ENCODE results near the gene LGALS4.
A peak's percentile ranks its signal among the peaks of the same experiment; 100 is the strongest.
"Not testable (repeated sequence)": the region's sequence is repeated elsewhere in the genome, so short reads cannot be mapped to it uniquely, and the experiment has no call there.

Gene LGALS4

DNA sequence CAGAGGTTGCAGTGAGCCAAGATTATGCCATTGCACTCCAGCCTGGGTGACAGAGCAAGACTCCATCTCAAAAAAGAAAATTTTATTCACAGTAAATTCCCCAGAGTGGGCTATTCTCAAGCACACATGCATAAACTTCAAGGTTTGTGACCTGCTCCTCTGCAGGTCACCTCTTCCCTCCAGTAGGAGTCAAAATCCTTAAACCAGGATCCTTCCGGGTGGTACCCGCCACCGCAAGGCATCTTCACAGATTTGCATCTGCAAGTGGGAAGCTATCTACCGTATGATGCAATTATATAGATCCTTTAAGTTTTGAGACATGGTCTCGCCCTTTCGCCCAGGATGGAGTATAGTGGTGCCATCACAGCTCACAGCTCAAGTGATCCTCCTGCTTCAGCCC lies 21.8 kb upstream of the LGALS4 start:
- DNase-seq (ENCODE audit: low read depth, low spot score), result no peak
- Histone ChIP-seq H3K4me1 (ENCODE audit: control insufficient read depth, insufficient read depth, low read length) (peaks cover 1% of the 10 kb centered on the region; the same call in 1 of the 2 replicates), H3K36me3 (ENCODE audit: control insufficient read depth, insufficient read depth, low read length) (peaks cover 36% of the 10 kb centered on the region), H3K27ac (ENCODE audit: low read length) (no peak overlapping the region), H3K27me3 (ENCODE audit: control insufficient read depth, insufficient read depth, low read length) (no peaks in the 10 kb centered on the region), H3K9me3 (ENCODE audit: control insufficient read depth, insufficient read depth, low read length) (no peaks in the 10 kb centered on the region), H3K4me3 (ENCODE audit: low read length) (no peak overlapping the region)
- no CpG with 5 or more reads among the region's 6 CpGs for WGBS (ENCODE audit: insufficient coverage, insufficient read length)

DNA sequence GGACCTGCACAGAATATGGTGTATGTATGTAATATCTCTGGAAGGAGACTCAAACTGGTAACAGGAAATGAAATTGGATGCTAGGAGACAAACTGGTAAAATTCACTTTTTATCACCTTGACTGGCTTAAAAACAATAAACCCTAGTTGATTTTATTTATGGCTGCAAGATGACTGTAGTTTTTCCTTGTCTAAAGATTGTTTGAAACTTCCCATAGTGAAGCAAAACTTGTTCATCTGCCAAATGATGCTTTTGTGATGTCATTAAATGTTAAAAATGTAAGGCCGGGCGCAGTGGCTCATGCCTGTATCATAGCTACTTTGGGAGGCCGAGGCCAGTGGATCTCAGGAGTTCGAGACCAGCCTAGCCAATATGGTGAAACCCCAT lies 21.4 kb upstream of the LGALS4 start:
- H3K27ac ChIP-seq (ENCODE audit: low read length), result no peak overlapping the region
- WGBS (ENCODE audit: insufficient coverage, insufficient read length), result no CpG with 5 or more reads among the region's 4 CpGs
- peaks cover 1% of the 10 kb centered on the region; the same call in 1 of the 2 replicates for H3K4me1 ChIP-seq (ENCODE audit: control insufficient read depth, insufficient read depth, low read length)
- no peaks in the 10 kb centered on the region for H3K9me3 ChIP-seq (ENCODE audit: control insufficient read depth, insufficient read depth, low read length)
- H3K27me3 ChIP-seq (ENCODE audit: control insufficient read depth, insufficient read depth, low read length), result no peaks in the 10 kb centered on the region
- H3K4me3 ChIP-seq (ENCODE audit: low read length), result no peak overlapping the region
- H3K36me3 ChIP-seq (ENCODE audit: control insufficient read depth, insufficient read depth, low read length), result peaks cover 32% of the 10 kb centered on the region
- no peak for DNase-seq (ENCODE audit: low read depth, low spot score)

DNA sequence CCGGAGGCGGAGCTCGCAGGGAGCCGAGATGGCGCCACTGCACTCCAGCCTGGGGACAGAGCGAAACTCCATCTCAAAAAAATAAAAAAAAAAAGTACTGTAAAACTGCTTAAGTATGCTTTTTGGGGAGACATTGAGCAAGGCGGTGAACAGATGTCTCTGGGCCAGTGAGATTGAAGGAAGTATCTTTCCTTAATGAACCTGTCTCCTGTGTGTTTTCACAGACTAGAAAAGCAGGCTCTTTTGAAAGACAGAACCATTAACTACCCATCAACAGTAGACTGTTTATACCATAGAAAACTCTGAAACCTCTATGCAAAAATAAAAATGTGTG lies 20.3 kb upstream of the LGALS4 start:
- peaks cover 21% of the 10 kb centered on the region for H3K36me3 ChIP-seq (ENCODE audit: control insufficient read depth, insufficient read depth, low read length)
- no peaks in the 10 kb centered on the region for H3K27me3 ChIP-seq (ENCODE audit: control insufficient read depth, insufficient read depth, low read length)
- WGBS (ENCODE audit: insufficient coverage, insufficient read length), result no CpG with 5 or more reads among the region's 7 CpGs
- H3K4me1 ChIP-seq (ENCODE audit: control insufficient read depth, insufficient read depth, low read length), result peaks cover 1% of the 10 kb centered on the region; the same call in 1 of the 2 replicates
- H3K9me3 ChIP-seq (ENCODE audit: control insufficient read depth, insufficient read depth, low read length), result no peaks in the 10 kb centered on the region
- no peak overlapping the region for H3K27ac ChIP-seq (ENCODE audit: low read length)
- no peak overlapping the region for H3K4me3 ChIP-seq (ENCODE audit: low read length)
- no peak for DNase-seq (ENCODE audit: low read depth, low spot score)

DNA sequence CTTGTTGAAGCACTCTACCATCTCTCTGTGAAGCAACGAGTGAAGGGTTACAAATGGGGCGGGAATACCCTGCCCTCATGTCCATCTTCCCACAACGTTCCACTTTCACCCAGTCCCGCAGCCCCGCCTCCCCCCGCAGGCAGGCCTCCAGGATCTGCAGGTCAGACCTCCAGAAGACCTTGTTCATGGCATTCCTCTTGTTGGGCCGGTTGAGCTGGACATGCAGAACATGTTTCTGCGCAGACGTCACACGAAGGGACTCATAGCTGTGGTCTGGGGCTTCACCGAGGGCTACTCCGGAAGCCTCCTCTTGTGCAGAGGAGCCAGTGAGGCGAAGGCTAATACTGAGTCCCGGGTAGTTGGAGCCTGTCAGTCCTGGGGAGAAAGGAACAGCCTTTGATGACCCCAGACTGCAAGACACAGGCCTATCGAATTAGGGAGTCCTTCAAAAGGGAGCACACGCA lies 18.4 kb upstream of the LGALS4 start:
- no CpG with 5 or more reads among the region's 16 CpGs for WGBS (ENCODE audit: insufficient coverage, insufficient read length)

DNA sequence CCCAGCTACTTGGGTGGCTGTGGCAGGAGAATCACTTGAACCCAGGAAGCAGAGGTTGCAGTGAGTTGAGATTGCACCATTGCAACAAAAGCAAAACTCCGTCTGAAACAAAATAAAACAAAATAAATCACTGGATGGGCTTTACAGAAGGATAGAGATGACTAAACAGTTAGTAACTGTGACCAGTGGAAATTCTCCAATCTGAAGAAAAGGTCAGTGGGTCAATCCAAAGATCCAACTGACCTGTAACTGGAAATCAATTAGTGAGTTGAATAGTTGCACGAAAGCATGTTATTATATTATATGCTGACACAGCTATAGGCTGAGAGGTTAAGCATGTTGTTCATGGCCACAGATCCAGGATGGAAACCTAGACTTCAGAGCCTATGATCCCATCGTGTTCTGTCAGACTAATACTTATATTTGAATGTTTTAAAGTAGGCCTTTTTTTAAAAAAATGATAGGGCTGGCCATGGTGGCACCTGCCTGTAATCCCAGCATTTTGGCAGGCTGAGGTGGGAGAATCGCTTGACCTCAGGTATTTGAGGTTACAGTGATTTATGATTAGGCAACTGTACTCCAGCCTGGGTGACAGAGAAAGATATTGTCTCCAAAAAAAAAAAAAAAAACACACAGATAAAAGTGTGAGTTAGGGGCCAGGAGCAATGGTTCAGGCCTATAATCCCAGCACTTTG lies 17.4 kb upstream of the LGALS4 start:
- Histone ChIP-seq H3K27me3 (ENCODE audit: control insufficient read depth, insufficient read depth, low read length) (no peaks in the 10 kb centered on the region), H3K4me3 (ENCODE audit: low read length) (no peak overlapping the region), H3K36me3 (ENCODE audit: control insufficient read depth, insufficient read depth, low read length) (0 out of 2 replicates have a peak, but pooled peaks cover 3% of the 10 kb centered on the region), H3K9me3 (ENCODE audit: control insufficient read depth, insufficient read depth, low read length) (no peaks in the 10 kb centered on the region), H3K4me1 (ENCODE audit: control insufficient read depth, insufficient read depth, low read length) (peaks cover 1% of the 10 kb centered on the region; the same call in 1 of the 2 replicates), H3K27ac (ENCODE audit: low read length) (no peak overlapping the region)
- WGBS (ENCODE audit: insufficient coverage, insufficient read length), result no CpG with 5 or more reads among the region's 4 CpGs
- DNase-seq (ENCODE audit: low read depth, low spot score), result no peak

More for the DNA sequence above, 18.4 kb upstream of the LGALS4 start:
- Histone ChIP-seq H3K27ac (ENCODE audit: low read length) (no peak overlapping the region), H3K27me3 (ENCODE audit: control insufficient read depth, insufficient read depth, low read length) (no peaks in the 10 kb centered on the region), H3K4me3 (ENCODE audit: low read length) (peak overlapping the region; percentile 83; the same call in 1 of the 2 replicates), H3K4me1 (ENCODE audit: control insufficient read depth, insufficient read depth, low read length) (peaks cover 1% of the 10 kb centered on the region; the same call in 1 of the 2 replicates), H3K36me3 (ENCODE audit: control insufficient read depth, insufficient read depth, low read length) (peaks cover 9% of the 10 kb centered on the region; the same call in 1 of the 2 replicates), H3K9me3 (ENCODE audit: control insufficient read depth, insufficient read depth, low read length) (no peaks in the 10 kb centered on the region)
- DNase-seq (ENCODE audit: low read depth, low spot score), result no peak

DNA sequence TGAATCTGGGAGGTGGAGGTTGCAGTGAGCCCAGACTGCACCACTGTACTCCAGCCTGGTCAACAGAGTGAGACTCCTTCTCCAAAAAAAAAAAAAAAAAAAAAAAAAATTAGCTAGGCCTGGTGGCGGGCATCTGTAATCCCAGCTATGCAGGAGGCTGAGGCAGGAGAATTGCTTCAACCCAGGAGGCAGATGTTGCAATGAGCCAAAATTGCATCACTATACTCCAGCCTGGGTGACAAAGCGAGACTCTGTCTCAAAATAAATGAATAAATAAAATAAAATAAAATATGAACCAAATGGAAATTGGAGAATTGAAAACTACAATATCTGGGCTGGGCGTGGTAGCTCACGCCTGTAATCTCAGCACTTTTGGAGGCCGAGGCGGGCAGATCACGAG lies 16.5 kb upstream of the LGALS4 start:
- no CpG with 5 or more reads among the region's 7 CpGs for WGBS (ENCODE audit: insufficient coverage, insufficient read length)
- not testable (repeated sequence) for H3K27me3 ChIP-seq (ENCODE audit: control insufficient read depth, insufficient read depth, low read length); H3K27ac ChIP-seq (ENCODE audit: low read length); H3K36me3 ChIP-seq (ENCODE audit: control insufficient read depth, insufficient read depth, low read length); H3K4me3 ChIP-seq (ENCODE audit: low read length); DNase-seq (ENCODE audit: low read depth, low spot score); H3K9me3 ChIP-seq (ENCODE audit: control insufficient read depth, insufficient read depth, low read length); H3K4me1 ChIP-seq (ENCODE audit: control insufficient read depth, insufficient read depth, low read length)

DNA sequence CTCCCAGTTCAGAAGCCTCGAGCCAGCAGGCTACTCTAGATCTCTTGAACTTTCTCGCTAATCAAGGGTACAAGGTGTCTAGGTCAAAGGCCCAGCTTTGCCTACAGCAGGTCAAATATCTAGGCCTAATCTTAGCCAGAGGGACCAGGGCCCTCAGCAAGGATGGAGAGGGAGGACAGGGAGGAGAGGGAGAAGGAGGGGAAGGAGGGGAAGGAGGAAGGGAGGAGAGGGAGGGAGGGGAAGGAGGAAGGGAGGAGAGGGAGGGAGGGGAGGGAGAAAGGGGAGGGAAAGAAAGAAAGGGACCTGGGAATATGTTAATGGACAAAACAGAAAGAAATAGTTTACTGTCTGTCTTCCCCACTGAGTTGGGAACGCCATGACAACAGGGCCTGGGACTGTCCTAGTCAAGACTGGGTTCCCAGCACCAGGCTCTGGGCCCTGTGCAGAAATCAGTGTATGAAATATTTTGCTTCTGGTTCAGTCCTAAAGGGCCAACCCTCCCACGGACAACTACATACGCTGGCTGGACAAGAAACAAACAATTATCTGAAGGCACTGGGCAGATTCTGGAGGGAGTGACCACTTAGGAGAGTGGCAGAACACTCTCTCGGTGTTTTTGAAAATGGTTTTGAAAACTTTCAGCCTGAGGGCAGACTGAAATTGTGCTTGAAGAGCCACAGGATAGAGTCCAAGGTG lies 14.3 kb upstream of the LGALS4 start:
- no CpG with 5 or more reads among the region's 6 CpGs for WGBS (ENCODE audit: insufficient coverage, insufficient read length)
- no peaks in the 10 kb centered on the region for H3K27me3 ChIP-seq (ENCODE audit: control insufficient read depth, insufficient read depth, low read length)
- H3K4me1 ChIP-seq (ENCODE audit: control insufficient read depth, insufficient read depth, low read length), result peaks cover 1% of the 10 kb centered on the region; the same call in 1 of the 2 replicates
- H3K36me3 ChIP-seq (ENCODE audit: control insufficient read depth, insufficient read depth, low read length), result peaks cover 3% of the 10 kb centered on the region; the same call in 1 of the 2 replicates
- H3K27ac ChIP-seq (ENCODE audit: low read length), result no peak overlapping the region
- no peaks in the 10 kb centered on the region for H3K9me3 ChIP-seq (ENCODE audit: control insufficient read depth, insufficient read depth, low read length)
- H3K4me3 ChIP-seq (ENCODE audit: low read length), result no peak overlapping the region
- no peak for DNase-seq (ENCODE audit: low read depth, low spot score)

DNA sequence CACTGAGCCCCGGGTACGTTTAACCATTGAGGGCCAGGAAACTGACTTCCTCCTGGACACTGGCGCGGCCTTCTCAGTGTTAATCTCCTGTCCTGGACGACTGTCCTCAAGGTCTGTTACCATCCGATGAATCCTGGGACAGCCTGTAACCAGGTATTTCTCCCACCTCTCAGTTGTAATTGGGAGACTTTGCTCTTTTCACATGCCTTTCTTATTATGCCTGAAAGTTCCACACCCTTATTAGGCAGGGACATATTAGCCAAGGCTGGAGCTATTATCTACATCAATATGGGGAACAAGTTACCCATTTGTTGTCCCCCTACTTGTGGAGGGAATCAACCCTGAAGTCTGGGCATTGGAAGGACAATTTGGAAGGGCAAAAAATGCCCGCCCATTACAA lies 13.2 kb upstream of the LGALS4 start:
- not testable (repeated sequence) for H3K27me3 ChIP-seq (ENCODE audit: control insufficient read depth, insufficient read depth, low read length); DNase-seq (ENCODE audit: low read depth, low spot score); H3K4me1 ChIP-seq (ENCODE audit: control insufficient read depth, insufficient read depth, low read length); H3K4me3 ChIP-seq (ENCODE audit: low read length); H3K9me3 ChIP-seq (ENCODE audit: control insufficient read depth, insufficient read depth, low read length); H3K36me3 ChIP-seq (ENCODE audit: control insufficient read depth, insufficient read depth, low read length); H3K27ac ChIP-seq (ENCODE audit: low read length)
- WGBS (ENCODE audit: insufficient coverage, insufficient read length), result no CpG with 5 or more reads among the region's 7 CpGs

DNA sequence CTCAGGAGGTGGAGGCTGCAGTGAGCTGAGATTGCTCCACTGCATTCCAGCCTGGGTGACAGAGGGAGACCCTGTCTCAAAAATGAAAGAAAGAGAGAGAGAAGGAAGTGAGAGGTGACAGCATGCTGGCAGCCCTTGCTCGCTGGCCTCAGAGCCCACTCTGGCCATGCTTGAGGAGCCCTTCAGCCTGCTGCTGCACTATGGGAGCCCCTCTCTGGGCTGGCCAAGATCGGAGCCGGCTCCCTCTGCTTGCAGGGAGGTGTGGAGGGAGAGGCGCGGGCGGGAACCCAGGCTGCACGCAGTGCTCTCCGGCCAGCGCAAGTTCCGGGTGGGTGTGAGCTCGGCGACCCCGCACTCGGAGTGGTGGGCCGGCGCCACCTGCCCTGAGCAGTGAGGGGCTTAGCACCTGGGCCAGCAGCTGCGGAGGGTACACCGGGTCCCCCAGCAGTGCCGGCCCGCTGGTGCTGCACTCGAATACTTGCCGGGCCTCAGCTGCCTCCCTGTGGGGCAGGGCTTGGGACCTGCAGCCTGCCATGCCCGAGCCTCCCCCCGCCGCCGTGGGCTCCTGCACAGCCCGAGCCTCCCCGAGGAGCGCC lies 8.6 kb upstream of the LGALS4 start:
- H3K4me1 ChIP-seq (ENCODE audit: control insufficient read depth, insufficient read depth, low read length); DNase-seq (ENCODE audit: low read depth, low spot score); H3K27ac ChIP-seq (ENCODE audit: low read length); H3K36me3 ChIP-seq (ENCODE audit: control insufficient read depth, insufficient read depth, low read length); H3K4me3 ChIP-seq (ENCODE audit: low read length); H3K9me3 ChIP-seq (ENCODE audit: control insufficient read depth, insufficient read depth, low read length); H3K27me3 ChIP-seq (ENCODE audit: control insufficient read depth, insufficient read depth, low read length): not testable (repeated sequence)
- WGBS (ENCODE audit: insufficient coverage, insufficient read length), result no CpG with 5 or more reads among the region's 29 CpGs

DNA sequence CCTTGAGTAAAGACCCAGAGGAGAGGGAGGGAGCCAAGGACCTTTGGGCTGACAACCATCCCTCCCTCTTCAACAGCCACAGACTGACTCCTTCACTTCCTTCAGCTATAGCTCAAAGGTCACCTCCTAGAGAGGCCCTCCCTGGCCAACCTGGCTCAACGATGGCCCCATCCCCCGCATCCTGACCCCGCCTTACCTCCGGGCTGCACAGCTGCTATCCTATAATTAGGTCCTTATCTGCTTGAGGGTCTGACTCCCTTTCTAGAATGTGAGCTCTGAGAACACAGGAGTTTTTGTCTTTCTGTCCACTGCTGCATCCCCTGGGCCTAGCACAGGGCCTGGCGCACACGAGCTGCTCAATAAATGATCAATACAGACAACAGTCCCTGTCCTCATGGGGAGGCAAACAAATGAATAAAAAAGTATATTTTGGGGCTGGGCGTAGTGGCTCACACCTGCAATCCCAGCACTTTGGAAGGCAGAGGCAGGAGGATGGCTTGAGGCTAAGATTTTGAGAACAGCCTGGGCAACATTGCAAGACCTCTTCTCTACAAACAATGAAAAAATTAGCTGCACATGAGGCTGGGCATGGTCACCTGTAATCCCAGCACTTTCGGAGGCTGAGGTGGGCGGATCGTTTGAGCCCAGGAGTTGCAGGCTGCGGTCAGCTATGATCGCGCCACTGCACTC lies 6.6 kb upstream of the LGALS4 start:
- no peak for DNase-seq (ENCODE audit: low read depth, low spot score)
- no peaks in the 10 kb centered on the region for H3K4me1 ChIP-seq (ENCODE audit: control insufficient read depth, insufficient read depth, low read length)
- H3K36me3 ChIP-seq (ENCODE audit: control insufficient read depth, insufficient read depth, low read length), result peaks cover 10% of the 10 kb centered on the region
- H3K9me3 ChIP-seq (ENCODE audit: control insufficient read depth, insufficient read depth, low read length), result no peaks in the 10 kb centered on the region
- no peak overlapping the region for H3K27ac ChIP-seq (ENCODE audit: low read length)
- H3K27me3 ChIP-seq (ENCODE audit: control insufficient read depth, insufficient read depth, low read length), result no peaks in the 10 kb centered on the region
- WGBS (ENCODE audit: insufficient coverage, insufficient read length), result no CpG with 5 or more reads among the region's 13 CpGs
- H3K4me3 ChIP-seq (ENCODE audit: low read length), result no peak overlapping the region
